ENCODE data around the gene CATSPERD. TPM values are rescaled to one million over a fixed set of nuclear protein-coding genes. Genes with fewer than 3 reads are reported as not detected.

CATSPERD gene
- total RNA-seq, 1 donor from 2014 or later: not detected

DNA sequence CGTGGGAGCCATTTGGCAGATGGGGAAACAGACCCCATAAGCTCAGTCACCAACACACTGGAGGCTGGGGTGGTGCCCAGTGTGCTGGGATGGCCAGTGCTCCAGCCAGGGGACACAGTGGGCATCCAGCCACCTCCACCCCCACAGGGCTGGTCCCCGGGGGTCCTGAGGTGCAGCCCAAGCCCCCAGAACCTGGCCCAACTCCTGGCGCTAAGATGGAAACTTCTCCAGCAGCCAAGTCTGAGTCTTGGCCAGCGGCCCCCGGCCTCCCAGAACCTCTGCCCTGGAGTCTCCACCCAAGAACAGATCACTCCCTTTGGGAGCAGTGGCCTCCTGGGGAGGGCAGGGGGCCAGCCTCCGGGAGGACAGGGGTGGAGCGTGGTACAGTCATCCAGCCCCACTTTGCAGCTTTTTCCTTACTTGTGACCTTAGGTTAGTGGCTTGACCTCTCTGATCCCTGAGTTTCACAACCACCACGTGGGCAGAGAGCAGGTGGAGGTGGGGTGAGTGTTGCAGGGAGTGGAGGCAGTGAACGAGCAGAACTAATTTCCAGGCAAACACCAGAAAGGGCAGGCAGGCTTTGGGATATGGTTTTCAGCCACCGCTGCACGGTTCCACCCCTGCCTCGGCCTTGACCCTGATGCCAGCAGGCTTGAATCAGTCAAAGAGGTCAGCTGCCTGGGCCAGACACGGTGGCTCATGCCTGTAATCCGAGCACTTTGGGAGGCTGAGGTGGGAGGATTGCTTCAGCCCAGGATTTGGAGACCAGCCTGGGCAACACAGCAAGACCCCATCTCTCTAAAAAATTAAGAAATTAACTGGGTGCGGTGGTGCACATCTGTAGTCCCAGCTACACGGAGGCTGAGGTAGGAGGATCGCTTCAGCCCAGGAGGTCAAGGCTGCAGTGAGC, 80.2 kb downstream of the CATSPERD start:
- Mint-ChIP-seq H3K36me3 (ENCODE audit: low read depth) (no peaks in the 10 kb centered on the region), H3K4me1 (peaks cover 18% of the 10 kb centered on the region)

DNA sequence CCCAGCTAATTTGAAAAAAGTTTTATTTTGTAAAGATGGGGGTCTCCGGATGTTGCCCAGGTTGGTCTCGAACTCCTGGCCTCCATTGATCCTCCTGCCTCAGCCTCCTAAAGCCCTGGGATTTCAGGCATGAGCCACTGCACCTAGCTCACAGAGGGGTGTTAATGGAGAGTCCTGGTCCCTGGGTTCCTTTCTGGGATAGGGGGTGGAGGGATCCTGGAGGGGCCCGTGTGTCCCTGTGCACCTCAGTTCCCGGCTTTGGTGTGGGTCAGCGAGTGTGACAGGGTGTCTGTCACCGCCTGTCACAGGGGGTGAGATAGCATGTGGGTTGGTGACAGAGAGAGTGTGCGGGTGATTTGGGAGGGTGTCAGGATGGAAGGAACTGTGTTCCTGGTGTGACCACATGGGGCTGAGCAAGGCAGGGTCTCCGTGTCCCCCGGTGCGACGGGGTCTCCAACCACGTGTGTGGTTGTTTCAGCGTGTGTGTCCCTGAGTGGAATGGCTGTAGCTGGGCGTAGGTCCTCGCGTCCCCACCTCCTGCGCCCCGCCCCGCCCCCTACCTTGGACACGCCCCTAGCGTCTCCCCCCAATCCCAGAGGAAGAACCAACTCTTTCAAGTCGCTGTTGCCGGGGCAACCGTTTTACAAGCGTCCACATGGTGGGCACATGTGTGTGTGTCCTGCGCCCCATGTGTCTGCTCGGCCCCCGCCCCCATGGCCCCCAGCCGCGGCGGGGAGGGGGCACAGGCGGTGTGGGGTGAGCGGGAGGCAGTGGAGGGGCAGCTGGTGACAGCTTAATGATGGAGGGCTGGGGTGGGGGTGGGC, 81.6 kb downstream of the CATSPERD start:
- DNase-seq: peak; percentile 62
- Mint-ChIP-seq H3K4me3 (peak overlapping the region; percentile 59), H3K4me1 (peaks cover 18% of the 10 kb centered on the region), H3K36me3 (ENCODE audit: low read depth) (no peaks in the 10 kb centered on the region), H3K27me3 (peaks cover 39% of the 10 kb centered on the region), H3K9me3 (no peaks in the 10 kb centered on the region), H3K27ac (peak overlapping the region; percentile 66)
- intact Hi-C loops (cut with micrococcal nuclease): loop anchor here (5.0 kb wide), 1 partner anchor 175 kb away; the partner anchor contains the start of gene RANBP3

More for the DNA sequence above, 80.2 kb downstream of the CATSPERD start:
- Mint-ChIP-seq H3K9me3 (no peaks in the 10 kb centered on the region), H3K4me3 (no peak overlapping the region), H3K27ac (no peak overlapping the region), H3K27me3 (peaks cover 27% of the 10 kb centered on the region)
- peak; percentile 53 for DNase-seq
- intact Hi-C loops (cut with micrococcal nuclease): loop anchor here (5.0 kb wide), 1 partner anchor 177 kb away; the partner anchor contains the start of gene RANBP3

DNA sequence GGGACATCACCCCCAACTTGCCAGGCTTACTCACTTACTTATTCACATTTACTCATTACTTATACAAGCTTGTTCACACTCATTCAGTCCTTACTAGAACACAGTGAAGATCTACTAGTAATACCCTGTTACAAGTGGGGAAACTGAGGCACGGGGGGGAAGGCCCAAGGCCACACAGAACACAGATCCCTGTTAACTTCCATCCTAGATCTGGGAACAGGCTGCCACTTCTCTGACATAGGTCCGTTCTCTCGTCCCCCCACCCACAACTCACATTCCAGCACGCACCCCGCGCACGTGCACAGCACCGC, 83.0 kb downstream of the CATSPERD start:
- Mint-ChIP-seq H3K27ac (no peak overlapping the region), H3K9me3 (no peaks in the 10 kb centered on the region), H3K27me3 (peaks cover 44% of the 10 kb centered on the region), H3K36me3 (ENCODE audit: low read depth) (no peaks in the 10 kb centered on the region), H3K4me3 (peak overlapping the region; percentile 81), H3K4me1 (peaks cover 18% of the 10 kb centered on the region)
- DNase-seq: no peak
- intact Hi-C loops (cut with micrococcal nuclease): loop anchor here (5.0 kb wide), 1 partner anchor 174 kb away; the partner anchor contains the start of gene RANBP3

DNA sequence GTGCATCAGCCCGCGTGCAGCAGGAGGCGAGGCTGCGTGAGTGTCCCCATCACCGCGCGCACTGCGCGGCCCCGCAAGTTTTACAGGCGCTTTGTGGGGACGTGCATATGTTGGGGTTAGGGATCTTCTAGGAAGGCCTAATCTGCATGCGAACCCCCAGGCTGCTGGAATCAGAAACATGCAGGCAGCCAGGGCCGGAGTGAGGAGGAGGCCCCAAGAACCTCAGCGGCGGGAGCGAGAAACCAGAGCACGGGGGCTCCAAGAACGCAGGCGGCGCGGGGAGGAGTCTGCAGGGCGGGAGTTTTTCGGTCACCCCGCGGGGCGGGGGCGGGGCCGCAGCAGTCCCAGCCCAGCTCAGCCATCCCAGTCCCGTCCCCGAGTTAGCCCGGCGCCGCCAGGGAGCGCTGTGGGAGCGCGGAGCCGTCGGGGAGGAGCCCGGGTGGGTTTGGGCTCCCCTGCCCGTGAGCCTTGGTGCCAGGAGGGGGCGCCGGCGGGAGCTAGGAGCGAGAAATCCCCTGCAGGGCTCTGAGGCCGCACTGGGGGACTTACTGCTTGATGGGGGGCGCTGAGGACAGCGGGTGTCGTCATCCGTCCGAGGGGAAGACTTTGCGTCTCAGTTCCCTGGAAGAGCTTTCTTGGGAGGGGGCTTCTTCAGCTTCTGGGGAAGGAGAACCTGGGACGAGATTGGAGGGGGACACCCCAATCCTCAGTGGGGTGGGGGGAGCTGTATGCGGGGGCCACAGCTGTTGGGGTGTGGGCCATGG, 83.5 kb downstream of the CATSPERD start:
- intact Hi-C loops (cut with micrococcal nuclease): loop anchor here (1.0 to 5.0 kb wide), 4 partner anchors 13 to 218 kb away; partner anchors contain the start of genes DUS3L and RANBP3
- H3K27ac Mint-ChIP-seq: peak overlapping the region; percentile 70
- peak overlapping the region; percentile 81 for H3K4me3 Mint-ChIP-seq
- DNase-seq: peak; percentile 99
- H3K27me3 Mint-ChIP-seq: peaks cover 41% of the 10 kb centered on the region
- peaks cover 18% of the 10 kb centered on the region for H3K4me1 Mint-ChIP-seq
- H3K36me3 Mint-ChIP-seq (ENCODE audit: low read depth): no peaks in the 10 kb centered on the region
- H3K9me3 Mint-ChIP-seq: no peaks in the 10 kb centered on the region

DNA sequence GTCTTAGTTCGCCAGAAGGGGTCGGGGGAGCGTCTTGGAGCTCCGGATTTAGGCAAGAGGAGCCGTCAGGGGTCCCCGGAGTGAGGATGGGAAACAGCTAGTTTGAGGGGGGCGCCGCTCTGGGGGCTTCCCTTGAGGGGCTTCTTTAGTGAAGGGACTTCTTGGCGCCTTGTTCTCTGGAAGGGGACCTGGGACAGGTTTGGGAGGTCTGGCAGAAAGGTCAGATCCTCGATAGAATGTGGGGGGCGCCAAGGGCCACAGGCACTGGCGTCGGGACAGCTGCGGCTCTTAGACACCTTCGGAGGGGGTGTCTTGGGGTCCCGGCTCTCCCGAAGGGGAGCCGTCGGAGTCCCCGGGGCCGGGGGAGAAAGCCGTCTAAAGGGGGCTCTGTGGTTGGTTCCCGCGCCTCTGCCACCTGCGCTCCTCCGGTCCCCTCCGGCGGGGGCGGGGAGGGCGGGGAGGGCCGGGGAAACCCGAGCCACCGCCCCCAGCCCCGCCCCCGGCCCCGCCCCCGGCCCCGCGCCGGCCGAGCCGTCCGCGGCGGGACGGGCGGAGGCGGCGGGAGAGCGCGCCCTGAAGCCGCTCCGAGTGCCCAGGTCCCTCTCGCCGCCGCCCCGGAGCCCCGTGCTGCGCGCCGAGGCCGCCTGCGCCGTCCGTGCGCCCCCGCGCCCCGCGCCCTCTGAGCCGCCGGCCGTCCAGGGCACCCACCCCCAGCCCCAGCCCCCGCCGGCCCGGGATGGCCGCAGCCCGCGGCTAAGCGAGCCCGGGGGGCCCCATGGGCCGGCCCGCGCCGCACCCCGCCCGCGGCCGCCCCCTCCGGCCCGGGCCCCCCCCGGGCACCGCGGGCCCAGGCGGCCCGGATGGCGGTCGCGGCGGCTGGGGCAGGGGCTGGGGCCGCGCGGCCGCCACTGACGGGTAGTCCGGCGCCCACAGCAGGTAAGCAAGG, 84.4 kb downstream of the CATSPERD start, which contains the start of gene NRTN:
Gene NRTN, plus strand, starts transcription at position 552 of the 946 bp plus-strand sequence. CDS start 19,099 bp downstream, outside the sequence.
- peaks cover 36% of the 10 kb centered on the region for H3K27me3 Mint-ChIP-seq
- peak; percentile 81 for DNase-seq
- peak within 1 kb of the TSS; percentile 81 for H3K4me3 Mint-ChIP-seq
- intact Hi-C loops (cut with micrococcal nuclease): loop anchor here (1.0 to 5.0 kb wide), 4 partner anchors 13 to 218 kb away; partner anchors contain the start of genes DUS3L and RANBP3
- peak within 1 kb of the TSS; percentile 70 for H3K27ac Mint-ChIP-seq
- no peaks in the 10 kb centered on the region for H3K9me3 Mint-ChIP-seq
- H3K4me1 Mint-ChIP-seq: peaks cover 16% of the 10 kb centered on the region
- H3K36me3 Mint-ChIP-seq (ENCODE audit: low read depth): no peaks in the 10 kb centered on the region

DNA sequence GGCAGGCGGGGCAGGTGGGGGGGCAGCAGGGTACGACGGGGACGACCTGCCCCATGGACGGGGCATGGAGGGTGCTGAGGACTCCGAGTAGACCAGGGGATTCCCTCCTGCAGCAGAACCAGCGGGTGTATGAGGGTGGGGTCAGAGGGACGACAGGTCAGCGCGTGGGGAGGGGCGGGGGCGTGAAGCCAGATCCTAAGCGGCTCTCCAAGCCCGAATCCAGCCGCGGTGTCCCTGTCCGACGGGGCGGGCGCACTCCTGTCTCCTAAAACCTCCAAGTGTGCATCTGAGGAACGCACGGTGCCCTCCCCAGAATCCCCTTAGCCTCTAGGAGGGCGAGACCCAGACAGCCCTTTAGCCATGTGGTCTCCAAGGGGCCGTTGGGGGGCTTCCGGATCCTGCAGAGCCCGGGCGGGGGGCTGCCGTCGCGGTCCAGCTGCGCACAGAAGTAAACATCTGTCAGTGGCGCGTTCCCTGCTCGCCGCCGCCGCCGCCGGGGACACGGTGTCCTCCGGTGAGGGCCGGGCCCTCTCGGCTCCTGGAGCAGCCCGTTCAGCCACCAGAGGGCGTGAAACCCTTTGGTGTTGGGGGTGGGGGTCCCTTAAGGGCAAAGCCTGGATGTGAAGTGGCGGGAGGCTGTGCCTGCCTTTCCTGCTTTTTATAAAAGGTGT, 85.2 kb downstream of the CATSPERD start:
- DNase-seq: peak; percentile 87
- Mint-ChIP-seq H3K4me1 (peaks cover 16% of the 10 kb centered on the region), H3K9me3 (no peaks in the 10 kb centered on the region), H3K27ac (no peak overlapping the region), H3K36me3 (ENCODE audit: low read depth) (no peaks in the 10 kb centered on the region), H3K4me3 (peak overlapping the region; percentile 35), H3K27me3 (peaks cover 36% of the 10 kb centered on the region)
- intact Hi-C loops (cut with micrococcal nuclease): loop anchor here (2.0 kb wide), 1 partner anchor 23 kb away; no protein-coding TSS in a partner anchor

DNA sequence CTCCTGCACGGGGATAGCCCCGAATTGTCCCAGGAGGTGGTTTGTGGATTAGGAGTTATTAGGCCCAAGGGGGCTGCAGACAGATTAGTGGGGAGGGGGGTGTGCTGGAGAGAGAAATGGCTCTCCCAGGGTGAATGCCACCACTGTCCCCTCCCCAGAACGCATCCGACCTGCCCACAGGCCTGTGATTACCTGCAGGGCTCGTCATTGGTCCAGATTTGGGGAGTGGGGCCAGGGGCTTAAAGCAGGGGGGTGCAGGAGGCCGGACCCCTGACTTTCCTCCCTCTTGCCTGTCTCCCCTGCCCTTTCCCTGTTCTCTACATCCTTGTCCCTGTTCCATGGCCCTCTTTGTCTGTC, 85.7 kb downstream of the CATSPERD start:
- Mint-ChIP-seq H3K27ac (no peak overlapping the region), H3K4me1 (peaks cover 16% of the 10 kb centered on the region), H3K27me3 (peaks cover 36% of the 10 kb centered on the region), H3K9me3 (no peaks in the 10 kb centered on the region), H3K4me3 (no peak overlapping the region), H3K36me3 (ENCODE audit: low read depth) (no peaks in the 10 kb centered on the region)
- DNase-seq: no peak
- intact Hi-C loops (cut with micrococcal nuclease): no loop called here

DNA sequence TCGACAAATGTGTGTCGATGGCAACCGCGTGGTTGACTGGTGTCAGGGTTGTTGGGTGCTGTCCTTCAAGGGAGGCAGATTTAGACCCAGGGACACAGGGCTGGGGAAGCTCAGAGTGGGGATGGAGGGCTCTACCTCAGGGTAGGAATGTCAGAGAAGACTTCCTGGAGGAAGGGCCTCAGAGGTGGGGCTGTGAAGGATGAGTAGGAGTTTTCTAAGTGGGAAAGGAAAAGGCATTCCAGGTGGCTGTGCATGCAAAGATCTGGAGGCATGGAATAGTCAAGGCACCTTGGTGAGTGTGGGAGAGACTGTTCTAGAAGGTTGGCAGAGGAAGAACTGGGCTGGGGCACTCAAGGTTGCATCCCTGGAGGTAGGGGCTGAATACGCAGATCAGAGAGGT, 86.5 kb downstream of the CATSPERD start:
- peak; percentile 57 for DNase-seq
- Mint-ChIP-seq H3K27ac (no peak overlapping the region), H3K4me3 (no peak overlapping the region), H3K36me3 (ENCODE audit: low read depth) (no peaks in the 10 kb centered on the region), H3K9me3 (no peaks in the 10 kb centered on the region), H3K4me1 (peaks cover 14% of the 10 kb centered on the region), H3K27me3 (peaks cover 32% of the 10 kb centered on the region)
- intact Hi-C loops (cut with micrococcal nuclease): no loop called here

DNA sequence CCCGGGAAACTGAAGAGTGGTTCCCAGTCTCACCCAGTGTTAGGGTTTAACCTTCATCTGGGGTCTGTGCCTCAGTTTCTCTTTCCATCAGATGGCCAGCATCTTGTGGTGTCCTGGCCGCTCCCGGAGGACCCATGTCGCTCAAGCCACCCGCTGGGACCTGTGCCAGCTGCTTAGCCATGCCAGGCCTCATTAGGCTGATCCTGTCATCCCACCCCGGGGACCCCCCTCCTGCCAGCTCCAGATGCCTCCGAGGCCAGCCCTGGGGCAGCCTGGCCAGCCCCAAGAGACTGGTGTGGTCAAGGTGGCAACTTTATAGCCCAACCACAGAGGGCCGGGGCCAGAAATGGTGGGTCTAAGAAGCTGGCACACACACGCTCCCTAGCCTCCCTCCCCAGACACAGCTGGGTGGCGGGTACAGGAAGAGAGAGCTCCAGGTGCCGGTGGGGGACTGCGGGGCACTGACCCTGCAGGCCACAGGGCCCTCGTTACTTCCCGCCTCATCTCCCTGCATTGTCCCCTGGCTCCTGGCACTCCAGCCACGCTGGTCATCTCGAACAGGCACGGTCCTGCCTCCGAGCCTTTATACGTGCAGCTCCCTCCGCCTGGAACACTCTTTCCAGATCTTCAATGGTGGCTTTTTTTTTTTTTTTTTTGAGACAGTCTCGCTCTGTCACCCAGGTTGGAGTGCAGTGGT, 87.8 kb downstream of the CATSPERD start:
- Mint-ChIP-seq H3K4me3 (no peak overlapping the region), H3K9me3 (no peaks in the 10 kb centered on the region)
- intact Hi-C loops (cut with micrococcal nuclease): no loop called here

DNA sequence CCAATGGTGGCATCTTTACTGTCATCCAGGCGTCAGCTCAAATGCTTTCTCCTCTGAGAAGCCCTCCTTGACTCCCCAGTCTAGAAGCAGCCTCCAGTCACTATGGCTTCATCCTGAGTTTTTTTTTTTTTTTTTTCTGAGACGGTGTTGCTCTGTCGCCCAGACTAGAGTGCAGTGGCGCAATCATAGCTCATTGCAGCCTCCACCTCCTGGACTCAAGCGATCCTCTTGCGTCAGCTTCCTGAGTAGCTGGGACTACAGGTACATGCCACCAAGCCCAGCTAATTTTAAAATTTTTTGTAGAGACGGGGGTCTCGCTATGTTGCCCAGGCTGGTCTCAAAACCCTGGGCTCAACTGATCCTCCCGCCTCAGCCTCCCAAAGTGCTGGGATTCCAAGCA, 88.6 kb downstream of the CATSPERD start:
- no peaks in the 10 kb centered on the region for H3K9me3 Mint-ChIP-seq
- H3K27me3 Mint-ChIP-seq: peaks cover 25% of the 10 kb centered on the region
- no peak for DNase-seq
- H3K36me3 Mint-ChIP-seq (ENCODE audit: low read depth): no peaks in the 10 kb centered on the region
- intact Hi-C loops (cut with micrococcal nuclease): no loop called here
- peaks cover 6% of the 10 kb centered on the region for H3K4me1 Mint-ChIP-seq
- H3K27ac Mint-ChIP-seq: no peak overlapping the region
- H3K4me3 Mint-ChIP-seq: no peak overlapping the region

More for the DNA sequence above, 87.8 kb downstream of the CATSPERD start:
- DNase-seq: peak; percentile 53
- H3K27me3 Mint-ChIP-seq: peaks cover 26% of the 10 kb centered on the region
- no peak overlapping the region for H3K27ac Mint-ChIP-seq
- H3K4me1 Mint-ChIP-seq: peaks cover 9% of the 10 kb centered on the region
- H3K36me3 Mint-ChIP-seq (ENCODE audit: low read depth): no peaks in the 10 kb centered on the region

DNA sequence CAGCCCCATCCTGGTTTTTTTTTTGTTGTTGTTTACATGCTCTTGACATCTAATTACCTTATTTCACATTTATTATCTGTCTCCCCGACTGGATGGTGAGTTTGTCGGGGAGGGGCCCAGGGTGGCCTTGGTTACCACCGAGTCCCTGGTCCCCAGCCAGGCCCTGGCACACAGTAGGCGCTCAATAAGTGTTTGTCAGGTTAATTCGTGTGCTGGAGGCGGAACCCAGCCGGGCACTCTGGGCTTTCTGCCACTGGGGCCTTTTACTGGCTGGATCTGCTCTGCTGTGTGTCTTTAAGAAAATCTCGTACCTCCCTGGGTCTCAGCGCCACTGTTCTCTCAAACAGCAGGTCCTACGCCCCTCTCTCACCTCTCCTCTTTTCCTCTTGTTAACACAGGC, 89.0 kb downstream of the CATSPERD start:
- Mint-ChIP-seq H3K4me1 (peaks cover 2% of the 10 kb centered on the region), H3K27me3 (peaks cover 21% of the 10 kb centered on the region), H3K9me3 (no peaks in the 10 kb centered on the region), H3K27ac (no peak overlapping the region), H3K4me3 (no peak overlapping the region), H3K36me3 (ENCODE audit: low read depth) (no peaks in the 10 kb centered on the region)
- DNase-seq: no peak
- intact Hi-C loops (cut with micrococcal nuclease): no loop called here

Data from activated CD4-positive, alpha-beta T cell treated with anti-CD3 and anti-CD28 coated beads, Interleukin-2, amount 10 ng/mL, durations not matched to agents 24 days and 14 days (primary cell).